Measurements from ENCODE around the gene DEDD2.

The DEDD2 gene

GRCh38 chr19:42173695-42174094, 43.8 kb downstream of the DEDD2 start:
- no peak overlapping the region for H3K9ac ChIP-seq (ENCODE audit: low read depth in 1 of 2, low read length in 2 of 2)
- peaks cover 41 to 48% of the 10 kb centered on the region in 2 donors for H3K27me3 ChIP-seq (ENCODE audit: control insufficient read depth in 1 of 2, insufficient read depth in 2 of 2, low read length in 2 of 2)
- H3K4me1 ChIP-seq (ENCODE audit: control insufficient read depth in 1 of 2, insufficient read depth in 2 of 2, low read length in 2 of 2): peaks cover 4 to 9% of the 10 kb centered on the region in 2 donors
- H3K4me3 ChIP-seq (ENCODE audit: low read depth in 1 of 2, low read length in 2 of 2): no peak overlapping the region
- H3K36me3 ChIP-seq (ENCODE audit: control insufficient read depth in 1 of 2, insufficient read depth in 2 of 2, low read length in 2 of 2): no peaks in the 10 kb centered on the region
- no peak overlapping the region for H3K27ac ChIP-seq (ENCODE audit: low read depth, low read length)
- no peaks in the 10 kb centered on the region for H3K9me3 ChIP-seq (ENCODE audit: control insufficient read depth in 1 of 2, low read length in 2 of 2)

- Histone ChIP-seq H3K27me3 (ENCODE audit: control insufficient read depth in 1 of 2, insufficient read depth in 2 of 2, low read length in 2 of 2) (peaks cover 27 to 34% of the 10 kb centered on the region in 2 donors), H3K4me1 (ENCODE audit: control insufficient read depth in 1 of 2, insufficient read depth in 2 of 2, low read length in 2 of 2) (peaks cover 4 to 9% of the 10 kb centered on the region in 2 donors), H3K27ac (ENCODE audit: low read depth, low read length) (no peak overlapping the region)
Observed at GRCh38 chr19:42172261-42172660, 45.2 kb downstream of the DEDD2 start.

GRCh38 chr19:42170715-42171114, 46.8 kb downstream of the DEDD2 start:
- no peaks in the 10 kb centered on the region for H3K9me3 ChIP-seq (ENCODE audit: control insufficient read depth in 1 of 2, low read length in 2 of 2)
- no peak overlapping the region for H3K27ac ChIP-seq (ENCODE audit: low read depth, low read length)
- H3K4me1 ChIP-seq (ENCODE audit: control insufficient read depth in 1 of 2, insufficient read depth in 2 of 2, low read length in 2 of 2): peaks cover 0 to 1% of the 10 kb centered on the region in 2 donors
- H3K4me3 ChIP-seq (ENCODE audit: low read depth in 1 of 2, low read length in 2 of 2): no peak overlapping the region
- no peaks in the 10 kb centered on the region for H3K36me3 ChIP-seq (ENCODE audit: control insufficient read depth in 1 of 2, insufficient read depth in 2 of 2, low read length in 2 of 2)
- H3K9ac ChIP-seq (ENCODE audit: low read depth in 1 of 2, low read length in 2 of 2): no peak overlapping the region
- peaks cover 23 to 25% of the 10 kb centered on the region in 2 donors for H3K27me3 ChIP-seq (ENCODE audit: control insufficient read depth in 1 of 2, insufficient read depth in 2 of 2, low read length in 2 of 2)

More at GRCh38 chr19:42172261-42172660, 45.2 kb downstream of the DEDD2 start:
- Histone ChIP-seq H3K9ac (ENCODE audit: low read depth in 1 of 2, low read length in 2 of 2) (no peak overlapping the region), H3K36me3 (ENCODE audit: control insufficient read depth in 1 of 2, insufficient read depth in 2 of 2, low read length in 2 of 2) (no peaks in the 10 kb centered on the region), H3K4me3 (ENCODE audit: low read depth in 1 of 2, low read length in 2 of 2) (no peak overlapping the region), H3K9me3 (ENCODE audit: control insufficient read depth in 1 of 2, low read length in 2 of 2) (no peaks in the 10 kb centered on the region)

GRCh38 chr19:42169486-42170413, 47.7 kb downstream of the DEDD2 start:
- Histone ChIP-seq H3K4me3 (ENCODE audit: low read depth in 1 of 2, low read length in 2 of 2) (no peak overlapping the region), H3K27me3 (ENCODE audit: control insufficient read depth in 1 of 2, insufficient read depth in 2 of 2, low read length in 2 of 2) (peaks cover 14 to 15% of the 10 kb centered on the region in 2 donors), H3K4me1 (ENCODE audit: control insufficient read depth in 1 of 2, insufficient read depth in 2 of 2, low read length in 2 of 2) (no peaks in the 10 kb centered on the region), H3K9me3 (ENCODE audit: control insufficient read depth in 1 of 2, low read length in 2 of 2) (no peaks in the 10 kb centered on the region), H3K9ac (ENCODE audit: low read depth in 1 of 2, low read length in 2 of 2) (no peak overlapping the region), H3K36me3 (ENCODE audit: control insufficient read depth in 1 of 2, insufficient read depth in 2 of 2, low read length in 2 of 2) (no peaks in the 10 kb centered on the region), H3K27ac (ENCODE audit: low read depth, low read length) (no peak overlapping the region)

- Histone ChIP-seq H3K4me3 (ENCODE audit: low read depth in 1 of 2, low read length in 2 of 2) (no peak overlapping the region), H3K36me3 (ENCODE audit: control insufficient read depth in 1 of 2, insufficient read depth in 2 of 2, low read length in 2 of 2) (no peaks in the 10 kb centered on the region), H3K4me1 (ENCODE audit: control insufficient read depth in 1 of 2, insufficient read depth in 2 of 2, low read length in 2 of 2) (no peaks in the 10 kb centered on the region), H3K27me3 (ENCODE audit: control insufficient read depth in 1 of 2, insufficient read depth in 2 of 2, low read length in 2 of 2) (peaks cover under 1 to 1% of the 10 kb centered on the region in 2 donors), H3K27ac (ENCODE audit: low read depth, low read length) (no peak overlapping the region), H3K9ac (ENCODE audit: low read depth in 1 of 2, low read length in 2 of 2) (no peak overlapping the region), H3K9me3 (ENCODE audit: control insufficient read depth in 1 of 2, low read length in 2 of 2) (no peaks in the 10 kb centered on the region)
Observed at GRCh38 chr19:42168206-42168605, 49.3 kb downstream of the DEDD2 start.

- no peak overlapping the region for H3K4me3 ChIP-seq (ENCODE audit: low read depth in 1 of 2, low read length in 2 of 2)
- H3K9me3 ChIP-seq (ENCODE audit: control insufficient read depth in 1 of 2, low read length in 2 of 2): no peaks in the 10 kb centered on the region
- H3K4me1 ChIP-seq (ENCODE audit: control insufficient read depth in 1 of 2, insufficient read depth in 2 of 2, low read length in 2 of 2): no peaks in the 10 kb centered on the region
- no peaks in the 10 kb centered on the region for H3K27me3 ChIP-seq (ENCODE audit: control insufficient read depth in 1 of 2, insufficient read depth in 2 of 2, low read length in 2 of 2)
- H3K9ac ChIP-seq (ENCODE audit: low read depth in 1 of 2, low read length in 2 of 2): no peak overlapping the region
- no peak overlapping the region for H3K27ac ChIP-seq (ENCODE audit: low read depth, low read length)
- H3K36me3 ChIP-seq (ENCODE audit: control insufficient read depth in 1 of 2, insufficient read depth in 2 of 2, low read length in 2 of 2): no peaks in the 10 kb centered on the region
Observed at GRCh38 chr19:42166316-42166715, 51.2 kb downstream of the DEDD2 start.

- Histone ChIP-seq H3K9ac (ENCODE audit: low read depth in 1 of 2, low read length in 2 of 2) (no peak overlapping the region), H3K4me3 (ENCODE audit: low read depth in 1 of 2, low read length in 2 of 2) (no peak overlapping the region), H3K27me3 (ENCODE audit: control insufficient read depth in 1 of 2, insufficient read depth in 2 of 2, low read length in 2 of 2) (no peaks in the 10 kb centered on the region), H3K27ac (ENCODE audit: low read depth, low read length) (no peak overlapping the region), H3K4me1 (ENCODE audit: control insufficient read depth in 1 of 2, insufficient read depth in 2 of 2, low read length in 2 of 2) (no peaks in the 10 kb centered on the region), H3K9me3 (ENCODE audit: control insufficient read depth in 1 of 2, low read length in 2 of 2) (no peaks in the 10 kb centered on the region), H3K36me3 (ENCODE audit: control insufficient read depth in 1 of 2, insufficient read depth in 2 of 2, low read length in 2 of 2) (no peaks in the 10 kb centered on the region)
Observed at GRCh38 chr19:42165146-42165545, 52.3 kb downstream of the DEDD2 start.

- no peak overlapping the region for H3K9ac ChIP-seq (ENCODE audit: low read depth in 1 of 2, low read length in 2 of 2)
- H3K27me3 ChIP-seq (ENCODE audit: control insufficient read depth in 1 of 2, insufficient read depth in 2 of 2, low read length in 2 of 2): no peaks in the 10 kb centered on the region
- no peaks in the 10 kb centered on the region for H3K4me1 ChIP-seq (ENCODE audit: control insufficient read depth in 1 of 2, insufficient read depth in 2 of 2, low read length in 2 of 2)
- H3K9me3 ChIP-seq (ENCODE audit: control insufficient read depth in 1 of 2, low read length in 2 of 2): no peaks in the 10 kb centered on the region
- H3K4me3 ChIP-seq (ENCODE audit: low read depth in 1 of 2, low read length in 2 of 2): no peak overlapping the region
- no peak overlapping the region for H3K27ac ChIP-seq (ENCODE audit: low read depth, low read length)
- no peaks in the 10 kb centered on the region for H3K36me3 ChIP-seq (ENCODE audit: control insufficient read depth in 1 of 2, insufficient read depth in 2 of 2, low read length in 2 of 2)
Observed at GRCh38 chr19:42161616-42162263, 55.7 kb downstream of the DEDD2 start.

GRCh38 chr19:42159942-42160341, 57.5 kb downstream of the DEDD2 start:
- Histone ChIP-seq H3K9ac (ENCODE audit: low read depth in 1 of 2, low read length in 2 of 2) (no peak overlapping the region), H3K4me1 (ENCODE audit: control insufficient read depth in 1 of 2, insufficient read depth in 2 of 2, low read length in 2 of 2) (no peaks in the 10 kb centered on the region), H3K27me3 (ENCODE audit: control insufficient read depth in 1 of 2, insufficient read depth in 2 of 2, low read length in 2 of 2) (no peaks in the 10 kb centered on the region), H3K4me3 (ENCODE audit: low read depth in 1 of 2, low read length in 2 of 2) (no peak overlapping the region), H3K27ac (ENCODE audit: low read depth, low read length) (no peak overlapping the region), H3K36me3 (ENCODE audit: control insufficient read depth in 1 of 2, insufficient read depth in 2 of 2, low read length in 2 of 2) (no peaks in the 10 kb centered on the region), H3K9me3 (ENCODE audit: control insufficient read depth in 1 of 2, low read length in 2 of 2) (no peaks in the 10 kb centered on the region)

- H3K9ac ChIP-seq (ENCODE audit: low read depth in 1 of 2, low read length in 2 of 2): no peak overlapping the region
Observed at GRCh38 chr19:42158926-42159325, 58.6 kb downstream of the DEDD2 start.

More at GRCh38 chr19:42158926-42159325, 58.6 kb downstream of the DEDD2 start:
- H3K4me3 ChIP-seq (ENCODE audit: low read depth in 1 of 2, low read length in 2 of 2): no peak overlapping the region
- no peaks in the 10 kb centered on the region for H3K36me3 ChIP-seq (ENCODE audit: control insufficient read depth in 1 of 2, insufficient read depth in 2 of 2, low read length in 2 of 2)
- no peak overlapping the region for H3K27ac ChIP-seq (ENCODE audit: low read depth, low read length)
- peaks cover 8% of the 10 kb centered on the region in 2 donors for H3K27me3 ChIP-seq (ENCODE audit: control insufficient read depth in 1 of 2, insufficient read depth in 2 of 2, low read length in 2 of 2)
- H3K4me1 ChIP-seq (ENCODE audit: control insufficient read depth in 1 of 2, insufficient read depth in 2 of 2, low read length in 2 of 2): no peaks in the 10 kb centered on the region
- H3K9me3 ChIP-seq (ENCODE audit: control insufficient read depth in 1 of 2, low read length in 2 of 2): no peaks in the 10 kb centered on the region
